A673 (cell line): ENCODE results near the gene GPSM1.

ENCODE experiments used
- EZH2 ChIP-seq: fragments of 200-600 bp; sonication (generic); IDR thresholded peaks from 2 replicates; pipeline ENCODE4 v1.6.1; 2017; ENCODE audit warnings: borderline replicate concordance, low read depth, mild to moderate bottlenecking, mixed read lengths, antibody characterized with exemption, low read length; ENCODE audit not compliant: poor library complexity, severe bottlenecking
- TF ChIP-seq, protein P1 (sequence below): fragments of 300-800, 200-600 bp; sonication (generic); conservative IDR thresholded peaks from 2 replicates; pipeline ENCODE4 v1.5.1; 2017; ENCODE audit warnings: low read depth, mild to moderate bottlenecking, antibody characterized with exemption, low read length, moderate library complexity, mixed read lengths

DNA sequence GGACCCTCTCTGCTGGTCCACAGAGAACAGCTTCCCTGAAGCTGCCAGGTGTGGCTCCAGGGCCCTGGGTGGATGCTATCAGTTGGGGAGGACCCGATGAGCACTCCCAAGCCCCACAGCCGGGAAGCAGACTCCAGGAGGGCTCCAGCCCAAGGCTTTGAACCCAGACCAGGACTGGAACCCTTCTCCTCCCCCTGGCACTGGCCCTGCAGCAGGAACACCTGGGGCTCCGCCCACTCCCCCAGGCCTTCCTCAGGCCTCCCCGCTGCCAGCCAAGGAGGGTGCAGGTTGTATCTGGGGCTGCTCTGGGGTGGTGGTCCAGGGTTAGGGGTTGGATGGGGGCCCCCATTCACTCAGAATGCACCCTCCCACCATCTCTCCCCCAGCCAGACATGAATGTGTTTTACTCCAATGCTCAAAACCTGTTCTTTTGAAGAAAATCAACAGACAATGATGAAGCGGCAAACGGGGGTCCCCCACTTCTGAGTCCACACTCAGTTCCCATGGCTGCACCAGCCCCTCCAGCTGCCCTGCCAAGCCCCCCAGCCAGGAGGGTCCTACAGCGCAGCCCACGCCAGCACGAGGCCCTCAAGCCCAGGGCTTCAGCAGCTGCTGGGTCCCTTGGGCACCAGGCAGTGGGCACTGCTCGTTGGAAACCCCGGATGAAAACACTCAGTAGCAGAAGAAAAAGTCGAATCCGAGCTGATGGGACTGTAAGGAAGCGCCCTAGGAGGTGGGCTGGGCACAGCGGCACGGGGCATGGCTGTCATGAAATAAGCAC lies 46.6 kb upstream of the GPSM1 start:
- TF ChIP-seq, protein P1, sequence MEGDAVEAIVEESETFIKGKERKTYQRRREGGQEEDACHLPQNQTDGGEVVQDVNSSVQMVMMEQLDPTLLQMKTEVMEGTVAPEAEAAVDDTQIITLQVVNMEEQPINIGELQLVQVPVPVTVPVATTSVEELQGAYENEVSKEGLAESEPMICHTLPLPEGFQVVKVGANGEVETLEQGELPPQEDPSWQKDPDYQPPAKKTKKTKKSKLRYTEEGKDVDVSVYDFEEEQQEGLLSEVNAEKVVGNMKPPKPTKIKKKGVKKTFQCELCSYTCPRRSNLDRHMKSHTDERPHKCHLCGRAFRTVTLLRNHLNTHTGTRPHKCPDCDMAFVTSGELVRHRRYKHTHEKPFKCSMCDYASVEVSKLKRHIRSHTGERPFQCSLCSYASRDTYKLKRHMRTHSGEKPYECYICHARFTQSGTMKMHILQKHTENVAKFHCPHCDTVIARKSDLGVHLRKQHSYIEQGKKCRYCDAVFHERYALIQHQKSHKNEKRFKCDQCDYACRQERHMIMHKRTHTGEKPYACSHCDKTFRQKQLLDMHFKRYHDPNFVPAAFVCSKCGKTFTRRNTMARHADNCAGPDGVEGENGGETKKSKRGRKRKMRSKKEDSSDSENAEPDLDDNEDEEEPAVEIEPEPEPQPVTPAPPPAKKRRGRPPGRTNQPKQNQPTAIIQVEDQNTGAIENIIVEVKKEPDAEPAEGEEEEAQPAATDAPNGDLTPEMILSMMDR: no peak
- no peak for TF ChIP-seq EZH2
